Neural cell (in vitro differentiated cells): ENCODE measurements around the gene RAB6A. TPM values are rescaled to one million over a fixed set of nuclear protein-coding genes. Genes with fewer than 3 reads are reported as not detected.

ENCODE experiments used
- H2AFZ ChIP-seq: fragments of 200-600, 300-800 bp; sonication (generic), shearing (Covaris generic); 2 replicates; pipeline ENCODE4 v1.6.0; 2014; ENCODE audit warnings: low read depth, mild to moderate bottlenecking, antibody characterized with exemption, low read length, moderate library complexity
- H3F3A ChIP-seq: fragments of 200-600 bp; shearing (Covaris generic); 2 replicates; pipeline ENCODE4 v1.6.1; 2016; ENCODE audit warnings: mild to moderate bottlenecking, moderate library complexity, mixed read lengths, antibody characterized with exemption, low read length; ENCODE audit not compliant: insufficient read depth, poor library complexity, severe bottlenecking
- H3K27ac ChIP-seq: fragments of 200-600, 300-800 bp; sonication (generic), shearing (Covaris generic); 2 replicates; pipeline ENCODE4 v1.5.1; 2014; ENCODE audit warnings: mild to moderate bottlenecking, low read length, moderate library complexity
- H3K27me3 ChIP-seq: fragments of 300-800, 200-600 bp; sonication (generic), shearing (Covaris generic); 2 replicates; pipeline ENCODE4 v1.6.0; 2014; ENCODE audit warnings: mild to moderate bottlenecking, low read depth, low read length, moderate library complexity; ENCODE audit not compliant: insufficient read depth
- H3K36me3 ChIP-seq: fragments of 300-800, 200-600 bp; sonication (generic), shearing (Covaris generic); 2 replicates; pipeline ENCODE4 v1.5.1; 2014; ENCODE audit warnings: mild to moderate bottlenecking, antibody characterized with exemption, low read length, moderate library complexity; ENCODE audit not compliant: insufficient read depth
- H3K4me2 ChIP-seq: fragments of 300-800, 200-600 bp; sonication (generic), shearing (Covaris generic); 2 replicates; pipeline ENCODE4 v1.6.0; 2014; ENCODE audit warnings: mild to moderate bottlenecking, low read length
- H3K4me3 ChIP-seq: fragments of 300-800, 200-600 bp; sonication (generic), shearing (Covaris generic); 2 replicates; pipeline ENCODE4 v1.5.1; 2014; ENCODE audit warnings: mild to moderate bottlenecking, low read length, moderate library complexity
- H3K79me2 ChIP-seq: fragments of 200-600 bp; shearing (Covaris generic); replicated peaks from 2 replicates; pipeline ENCODE4 v1.6.0; 2014; ENCODE audit warnings: mild to moderate bottlenecking, low read length, moderate library complexity; ENCODE audit not compliant: insufficient read depth
- H3K9ac ChIP-seq: fragments of 300-800, 200-600 bp; sonication (generic), shearing (Covaris generic); 2 replicates; pipeline ENCODE4 v1.6.1; 2016; ENCODE audit warnings: mild to moderate bottlenecking, low read length, mixed read lengths
- H3K9me2 ChIP-seq: fragments of 200-600 bp; shearing (Covaris generic); 2 replicates; pipeline ENCODE4 v1.6.1; 2016; ENCODE audit warnings: mild to moderate bottlenecking, low read length, mixed read lengths; ENCODE audit not compliant: insufficient read depth
- H3K9me3 ChIP-seq: fragments of 200-600, 300-800 bp; sonication (generic), shearing (Covaris generic); 2 replicates; pipeline ENCODE4 v1.6.1; 2016; ENCODE audit warnings: mild to moderate bottlenecking, mixed run types, low read length, moderate library complexity, mixed read lengths
- H4K20me1 ChIP-seq: fragments of 200-600 bp; shearing (Covaris generic); 2 replicates; pipeline ENCODE4 v1.6.1; 2016; ENCODE audit warnings: mild to moderate bottlenecking, mixed run types; ENCODE audit not compliant: insufficient read depth
- EP300 ChIP-seq: fragments of 450-650 bp; conservative IDR thresholded peaks from 2 replicates; pipeline ENCODE4 v1.6.1; 2014; ENCODE audit warnings: antibody characterized with exemption, mild to moderate bottlenecking, moderate library complexity; ENCODE audit not compliant: poor library complexity, severe bottlenecking
- EZH2 ChIP-seq: fragments of 200-600, 300-800 bp; shearing (Covaris generic), sonication (generic); IDR thresholded peaks from 2 replicates; pipeline ENCODE4 v1.6.1; 2014; ENCODE audit warnings: antibody characterized with exemption, low read length, borderline replicate concordance, mild to moderate bottlenecking; ENCODE audit not compliant: insufficient read depth, poor library complexity, severe bottlenecking
- MXI1 ChIP-seq: fragments of 450-650 bp; conservative IDR thresholded peaks from 2 replicates; pipeline ENCODE4 v1.6.1; 2014; ENCODE audit warnings: antibody characterized with exemption, mild to moderate bottlenecking; ENCODE audit not compliant: poor library complexity, severe bottlenecking
- POLR2AphosphoS5 ChIP-seq: IDR thresholded peaks from 2 replicates; pipeline ENCODE4 v1.6.1; 2012
- RAD21 ChIP-seq: fragments of 450-650 bp; conservative IDR thresholded peaks from 2 replicates; pipeline ENCODE4 v1.6.1; 2014; ENCODE audit warnings: antibody characterized with exemption, mild to moderate bottlenecking, moderate library complexity
- SMC3 ChIP-seq: fragments of 450-650 bp; conservative IDR thresholded peaks from 2 replicates; pipeline ENCODE4 v1.6.1; 2014; ENCODE audit warnings: antibody characterized with exemption, mild to moderate bottlenecking, moderate library complexity; ENCODE audit not compliant: poor library complexity
- TAF1 ChIP-seq: IDR thresholded peaks from 2 replicates; pipeline ENCODE4 v1.6.1; 2012; ENCODE audit warnings: low read depth
- polyA plus RNA-seq: library from polyadenylated mRNA; depleted of rRNA; stranded (reverse); fragments of >200 nt; gene quantifications from 2 replicates; pipeline ENCODE4 v1.2.3, GENCODE V29; 2014
- TF ChIP-seq, protein P1 (sequence below): IDR thresholded peaks from 2 replicates; pipeline ENCODE4 v1.6.1; 2012; ENCODE audit warnings: borderline replicate concordance
- TF ChIP-seq, protein P2 (sequence below): fragments of 450-650 bp; IDR thresholded peaks from 2 replicates; pipeline ENCODE4 v1.5.1; 2014; ENCODE audit warnings: antibody characterized with exemption, mild to moderate bottlenecking, moderate library complexity; ENCODE audit not compliant: poor library complexity, severe bottlenecking

The RAB6A gene
- polyA plus RNA-seq, 1 donor from 2014 or later: 155 TPM

DNA sequence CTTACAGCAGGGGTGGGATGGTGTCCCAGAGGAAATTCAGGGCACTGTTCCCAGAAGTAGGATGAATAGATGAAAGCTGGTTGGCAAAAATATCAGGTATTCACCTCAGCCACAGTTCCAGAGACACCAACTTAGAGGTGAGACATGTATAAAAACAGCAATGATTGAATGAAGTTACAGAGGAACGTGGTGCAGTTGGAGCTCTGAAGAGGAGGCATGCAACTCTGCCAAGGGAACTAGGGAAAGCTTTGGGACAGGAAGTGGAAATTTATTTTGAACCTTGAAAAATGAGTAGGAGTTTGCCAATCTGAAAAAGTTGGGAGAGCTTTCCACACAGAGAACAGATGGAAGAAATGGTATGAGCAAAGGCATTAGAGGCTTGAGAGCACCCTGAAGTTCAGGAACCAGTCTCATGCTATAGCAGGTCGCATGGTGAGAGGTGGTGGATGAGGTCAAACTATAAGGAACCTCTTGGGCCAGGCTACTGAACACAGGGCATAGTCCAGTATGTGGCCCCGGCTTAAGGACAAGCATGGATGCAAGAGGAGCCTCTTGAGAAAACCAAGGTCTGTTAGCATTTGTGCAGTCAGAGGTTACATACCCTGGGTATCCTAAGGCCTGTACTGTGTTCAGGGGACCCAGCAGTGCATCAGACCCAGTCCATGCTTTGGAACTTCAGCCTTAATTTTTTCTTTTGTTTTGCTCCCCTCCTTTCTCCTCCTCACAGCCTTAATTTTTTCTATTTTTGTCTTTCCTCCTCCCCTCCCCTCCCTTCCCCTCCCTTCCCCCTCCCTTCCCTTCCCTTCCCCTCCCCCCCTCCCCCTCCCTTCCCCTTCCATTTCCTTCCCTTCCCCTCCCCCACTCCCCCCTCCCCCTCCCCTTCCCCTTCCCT lies 97.0 kb downstream of the RAB6A start:
- Histone ChIP-seq H3K4me2 (no peak overlapping the region), H3K9me3 (no peaks in the 10 kb centered on the region), H3K9ac (no peak overlapping the region), H3K36me3 (no peaks in the 10 kb centered on the region), H3K4me3 (no peak overlapping the region), H4K20me1 (no peaks in the 10 kb centered on the region), H3K27me3 (no peaks in the 10 kb centered on the region), H2AFZ (no peak overlapping the region), H3K79me2 (no peaks in the 10 kb centered on the region), H3K9me2 (no peaks in the 10 kb centered on the region), H3K27ac (no peak overlapping the region), H3F3A (no peaks in the 10 kb centered on the region)
- TF ChIP-seq RAD21: no peak
- TF ChIP-seq, protein P1, sequence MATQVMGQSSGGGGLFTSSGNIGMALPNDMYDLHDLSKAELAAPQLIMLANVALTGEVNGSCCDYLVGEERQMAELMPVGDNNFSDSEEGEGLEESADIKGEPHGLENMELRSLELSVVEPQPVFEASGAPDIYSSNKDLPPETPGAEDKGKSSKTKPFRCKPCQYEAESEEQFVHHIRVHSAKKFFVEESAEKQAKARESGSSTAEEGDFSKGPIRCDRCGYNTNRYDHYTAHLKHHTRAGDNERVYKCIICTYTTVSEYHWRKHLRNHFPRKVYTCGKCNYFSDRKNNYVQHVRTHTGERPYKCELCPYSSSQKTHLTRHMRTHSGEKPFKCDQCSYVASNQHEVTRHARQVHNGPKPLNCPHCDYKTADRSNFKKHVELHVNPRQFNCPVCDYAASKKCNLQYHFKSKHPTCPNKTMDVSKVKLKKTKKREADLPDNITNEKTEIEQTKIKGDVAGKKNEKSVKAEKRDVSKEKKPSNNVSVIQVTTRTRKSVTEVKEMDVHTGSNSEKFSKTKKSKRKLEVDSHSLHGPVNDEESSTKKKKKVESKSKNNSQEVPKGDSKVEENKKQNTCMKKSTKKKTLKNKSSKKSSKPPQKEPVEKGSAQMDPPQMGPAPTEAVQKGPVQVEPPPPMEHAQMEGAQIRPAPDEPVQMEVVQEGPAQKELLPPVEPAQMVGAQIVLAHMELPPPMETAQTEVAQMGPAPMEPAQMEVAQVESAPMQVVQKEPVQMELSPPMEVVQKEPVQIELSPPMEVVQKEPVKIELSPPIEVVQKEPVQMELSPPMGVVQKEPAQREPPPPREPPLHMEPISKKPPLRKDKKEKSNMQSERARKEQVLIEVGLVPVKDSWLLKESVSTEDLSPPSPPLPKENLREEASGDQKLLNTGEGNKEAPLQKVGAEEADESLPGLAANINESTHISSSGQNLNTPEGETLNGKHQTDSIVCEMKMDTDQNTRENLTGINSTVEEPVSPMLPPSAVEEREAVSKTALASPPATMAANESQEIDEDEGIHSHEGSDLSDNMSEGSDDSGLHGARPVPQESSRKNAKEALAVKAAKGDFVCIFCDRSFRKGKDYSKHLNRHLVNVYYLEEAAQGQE: no peak
- TF ChIP-seq SMC3: no peak
- TF ChIP-seq, protein P2, sequence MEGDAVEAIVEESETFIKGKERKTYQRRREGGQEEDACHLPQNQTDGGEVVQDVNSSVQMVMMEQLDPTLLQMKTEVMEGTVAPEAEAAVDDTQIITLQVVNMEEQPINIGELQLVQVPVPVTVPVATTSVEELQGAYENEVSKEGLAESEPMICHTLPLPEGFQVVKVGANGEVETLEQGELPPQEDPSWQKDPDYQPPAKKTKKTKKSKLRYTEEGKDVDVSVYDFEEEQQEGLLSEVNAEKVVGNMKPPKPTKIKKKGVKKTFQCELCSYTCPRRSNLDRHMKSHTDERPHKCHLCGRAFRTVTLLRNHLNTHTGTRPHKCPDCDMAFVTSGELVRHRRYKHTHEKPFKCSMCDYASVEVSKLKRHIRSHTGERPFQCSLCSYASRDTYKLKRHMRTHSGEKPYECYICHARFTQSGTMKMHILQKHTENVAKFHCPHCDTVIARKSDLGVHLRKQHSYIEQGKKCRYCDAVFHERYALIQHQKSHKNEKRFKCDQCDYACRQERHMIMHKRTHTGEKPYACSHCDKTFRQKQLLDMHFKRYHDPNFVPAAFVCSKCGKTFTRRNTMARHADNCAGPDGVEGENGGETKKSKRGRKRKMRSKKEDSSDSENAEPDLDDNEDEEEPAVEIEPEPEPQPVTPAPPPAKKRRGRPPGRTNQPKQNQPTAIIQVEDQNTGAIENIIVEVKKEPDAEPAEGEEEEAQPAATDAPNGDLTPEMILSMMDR: no peak
- TF ChIP-seq MXI1: no peak
- TF ChIP-seq POLR2AphosphoS5: no peak
- TF ChIP-seq EP300: no peak
- TF ChIP-seq EZH2: no peak

DNA sequence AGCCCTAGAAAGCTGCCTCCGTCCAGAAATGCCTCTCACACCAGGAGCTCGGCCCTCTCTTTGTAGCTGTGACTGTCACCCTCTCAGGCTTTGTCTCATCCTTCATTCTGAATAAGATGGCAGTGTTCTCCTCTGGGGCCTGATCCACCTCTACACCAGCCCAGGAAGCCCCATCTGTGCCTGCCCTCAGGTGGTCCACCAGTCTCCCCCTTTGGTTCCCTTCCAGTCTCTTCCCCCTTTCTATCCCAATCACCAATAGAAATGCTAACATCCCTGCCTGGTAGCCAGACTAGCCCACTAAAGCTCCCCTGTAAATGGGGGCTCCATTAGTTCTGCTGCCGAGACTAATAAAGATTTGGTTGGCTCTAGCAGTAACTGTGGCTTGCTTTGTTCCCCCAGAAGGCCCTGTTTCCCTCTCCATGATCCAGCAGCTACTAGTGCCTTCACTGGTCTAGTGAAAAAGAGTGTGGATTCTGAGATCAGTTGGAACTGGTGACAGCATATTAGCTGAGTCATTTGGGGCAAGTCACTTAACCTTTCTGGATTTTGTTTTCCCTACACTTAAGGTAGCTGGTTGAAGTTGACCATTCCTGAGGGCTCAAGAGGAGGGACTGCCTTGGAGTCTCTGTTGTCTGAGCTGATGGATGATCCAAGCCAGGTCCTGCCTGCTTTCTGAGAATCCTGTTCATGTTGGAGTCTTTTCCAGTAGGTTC lies 98.3 kb downstream of the RAB6A start:
- Histone ChIP-seq H3K79me2 (no peaks in the 10 kb centered on the region), H3K36me3 (no peaks in the 10 kb centered on the region), H2AFZ (no peak overlapping the region), H3K27ac (no peak overlapping the region), H3K9ac (no peak overlapping the region), H3K27me3 (no peaks in the 10 kb centered on the region), H3F3A (no peaks in the 10 kb centered on the region), H3K9me3 (no peaks in the 10 kb centered on the region), H3K4me2 (no peak overlapping the region), H4K20me1 (no peaks in the 10 kb centered on the region), H3K4me3 (no peak overlapping the region), H3K9me2 (no peaks in the 10 kb centered on the region)
- TF ChIP-seq SMC3 (no peak), TAF1 (no peak), EZH2 (no peak), MXI1 (no peak), EP300 (no peak), POLR2AphosphoS5 (no peak), RAD21 (no peak)
- TF ChIP-seq, protein P2: no peak
